Type B pancreatic cell (in vitro differentiated cells): ENCODE measurements around the gene RAB7A. TPM values are rescaled to one million over a fixed set of nuclear protein-coding genes. Genes with fewer than 3 reads are reported as not detected.

Source experiments
- DNase-seq: peaks from one replicate; pipeline ENCODE4 v3.0.0; 2021; ENCODE audit warnings: mixed read lengths; ENCODE audit not compliant: unreplicated experiment; ENCODE audit errors: extremely low spot score
- H3K27ac Mint-ChIP-seq: 2 replicates; pipeline ENCODE4 v1.8.0; 2021; ENCODE audit warnings: mild to moderate bottlenecking, mixed read lengths
- H3K27me3 Mint-ChIP-seq: 2 replicates; pipeline ENCODE4 v1.8.0; 2021; ENCODE audit warnings: mixed read lengths
- H3K36me3 Mint-ChIP-seq: 2 replicates; pipeline ENCODE4 v1.8.0; 2021; ENCODE audit warnings: mixed read lengths
- H3K4me1 Mint-ChIP-seq: one replicate; pipeline ENCODE4 v1.8.0; 2021; ENCODE audit warnings: mixed read lengths; ENCODE audit not compliant: unreplicated experiment
- H3K4me3 Mint-ChIP-seq: 2 replicates; pipeline ENCODE4 v1.8.0; 2021; ENCODE audit warnings: mild to moderate bottlenecking, mixed read lengths
- H3K9me3 Mint-ChIP-seq: 2 replicates; pipeline ENCODE4 v1.8.0; 2021; ENCODE audit warnings: mixed read lengths
- total RNA-seq: library from RNA; stranded (reverse); gene quantifications from 2 replicates; pipeline ENCODE4 v1.2.1, GENCODE V29; 2021; ENCODE audit warnings: low replicate concordance
- TF ChIP-seq, protein P1 (sequence below): fragments of 200-600 bp; sonication (generic); conservative IDR thresholded peaks from 2 replicates; pipeline ENCODE4 v1.5.0; 2021; ENCODE audit warnings: antibody characterized with exemption, mild to moderate bottlenecking

RAB7A gene
- total RNA-seq, 1 donor from 2014 or later = 157 TPM

DNA sequence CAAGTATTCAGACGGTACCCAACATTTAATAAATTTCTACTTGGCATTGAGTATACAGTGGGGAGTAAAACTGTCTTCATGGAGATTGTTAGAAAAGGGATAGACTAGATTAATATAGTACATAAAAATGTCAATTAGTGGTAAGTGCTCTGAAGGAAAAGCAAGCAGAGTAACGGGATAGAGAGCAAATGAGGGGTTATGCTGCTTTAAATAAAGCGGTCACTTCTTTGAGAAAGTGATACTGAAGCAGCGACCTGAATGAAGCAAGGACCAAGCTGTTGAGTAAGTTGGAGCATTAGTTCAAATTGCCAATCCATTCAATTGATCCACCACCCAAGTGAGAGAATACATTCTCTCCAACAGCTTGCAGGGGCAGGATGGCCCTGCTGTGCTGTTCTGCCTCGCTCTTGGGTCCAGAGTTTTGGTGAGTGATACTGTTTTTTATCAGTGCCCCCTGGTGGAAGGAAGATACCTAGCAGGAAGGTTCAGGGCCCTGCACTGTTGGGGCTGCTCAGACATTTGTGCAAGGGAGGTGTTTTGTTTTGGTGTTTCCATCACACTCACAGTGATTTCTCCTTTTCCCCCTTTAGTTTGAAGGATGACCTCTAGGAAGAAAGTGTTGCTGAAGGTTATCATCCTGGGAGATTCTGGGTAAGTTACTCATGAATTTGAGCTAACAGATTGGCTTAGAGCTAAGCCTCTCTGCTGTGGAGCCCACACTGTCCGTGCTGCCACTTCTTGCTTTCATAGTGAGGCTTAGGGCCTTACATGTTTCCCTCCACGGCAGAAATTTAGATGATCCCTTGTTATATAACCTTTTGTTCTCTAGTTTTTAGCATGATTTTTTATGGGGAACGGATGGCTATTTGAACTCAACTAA is 69.0 kb downstream of the RAB7A start:
- Mint-ChIP-seq H3K36me3 (peaks cover 24% of the 10 kb centered on the region), H3K4me3 (no peak overlapping the region), H3K9me3 (no peaks in the 10 kb centered on the region), H3K4me1 (peaks cover 33% of the 10 kb centered on the region), H3K27ac (peak overlapping the region; percentile 9), H3K27me3 (no peaks in the 10 kb centered on the region)
- TF ChIP-seq, protein P1, sequence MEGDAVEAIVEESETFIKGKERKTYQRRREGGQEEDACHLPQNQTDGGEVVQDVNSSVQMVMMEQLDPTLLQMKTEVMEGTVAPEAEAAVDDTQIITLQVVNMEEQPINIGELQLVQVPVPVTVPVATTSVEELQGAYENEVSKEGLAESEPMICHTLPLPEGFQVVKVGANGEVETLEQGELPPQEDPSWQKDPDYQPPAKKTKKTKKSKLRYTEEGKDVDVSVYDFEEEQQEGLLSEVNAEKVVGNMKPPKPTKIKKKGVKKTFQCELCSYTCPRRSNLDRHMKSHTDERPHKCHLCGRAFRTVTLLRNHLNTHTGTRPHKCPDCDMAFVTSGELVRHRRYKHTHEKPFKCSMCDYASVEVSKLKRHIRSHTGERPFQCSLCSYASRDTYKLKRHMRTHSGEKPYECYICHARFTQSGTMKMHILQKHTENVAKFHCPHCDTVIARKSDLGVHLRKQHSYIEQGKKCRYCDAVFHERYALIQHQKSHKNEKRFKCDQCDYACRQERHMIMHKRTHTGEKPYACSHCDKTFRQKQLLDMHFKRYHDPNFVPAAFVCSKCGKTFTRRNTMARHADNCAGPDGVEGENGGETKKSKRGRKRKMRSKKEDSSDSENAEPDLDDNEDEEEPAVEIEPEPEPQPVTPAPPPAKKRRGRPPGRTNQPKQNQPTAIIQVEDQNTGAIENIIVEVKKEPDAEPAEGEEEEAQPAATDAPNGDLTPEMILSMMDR = peak; percentile 86
- DNase-seq = no peak

- H3K9me3 Mint-ChIP-seq = no peaks in the 10 kb centered on the region
- H3K4me1 Mint-ChIP-seq = peaks cover 14% of the 10 kb centered on the region
- peaks cover 31% of the 10 kb centered on the region for H3K36me3 Mint-ChIP-seq
- H3K27me3 Mint-ChIP-seq = no peaks in the 10 kb centered on the region
- no peak for DNase-seq
- H3K27ac Mint-ChIP-seq = no peak overlapping the region
- no peak overlapping the region for H3K4me3 Mint-ChIP-seq
- TF ChIP-seq, protein P1 = no peak
Observed at GRCh38 chr3:128799653-128800052, 73.7 kb downstream of the RAB7A start.

DNA sequence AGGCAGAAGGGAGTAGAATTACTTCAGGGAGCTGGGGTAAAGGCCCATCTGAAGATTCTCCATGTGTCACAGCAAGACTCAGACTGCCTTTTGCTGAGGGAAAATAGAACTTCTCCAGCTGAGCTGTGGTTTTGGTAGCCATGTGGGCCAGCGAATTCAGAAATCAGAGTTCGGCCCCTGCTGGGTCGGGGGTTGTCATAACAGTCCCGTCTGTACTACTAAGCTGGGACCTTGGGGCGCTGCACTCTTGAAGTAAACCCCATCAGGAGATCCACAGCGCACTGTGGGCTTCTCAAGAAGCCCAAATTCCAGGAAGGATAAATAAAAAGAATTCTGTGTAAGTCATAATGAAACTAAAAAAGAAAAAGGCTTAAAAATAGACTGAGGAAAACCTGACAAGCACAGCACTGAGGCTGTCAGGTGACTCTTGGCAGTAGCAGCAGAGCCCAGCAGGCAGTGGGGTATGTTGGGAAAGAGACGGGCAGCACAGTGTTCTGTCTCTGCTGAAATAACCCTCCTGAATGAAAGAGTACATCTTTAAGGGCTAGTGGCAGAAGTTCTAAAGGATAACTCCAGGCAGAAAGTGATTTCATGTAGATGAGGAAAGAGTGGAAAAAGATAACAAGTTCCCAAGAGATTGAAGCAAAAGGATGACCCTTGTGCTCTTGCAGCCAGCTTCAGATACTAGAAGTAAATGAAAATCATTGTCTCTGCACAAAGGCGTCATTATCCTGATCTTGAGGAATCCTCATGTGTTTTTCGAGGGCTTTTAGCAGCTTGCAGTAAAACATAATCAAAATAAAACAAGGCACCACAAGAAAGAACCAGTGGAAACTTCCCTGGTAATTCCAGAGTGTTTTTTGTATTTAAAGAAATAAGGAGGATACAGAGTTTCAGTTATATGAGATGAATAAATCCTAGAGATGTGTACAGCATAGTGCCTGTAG is 74.5 kb downstream of the RAB7A start:
- TF ChIP-seq, protein P1 = no peak
- Mint-ChIP-seq H3K4me1 (peaks cover 8% of the 10 kb centered on the region), H3K27me3 (no peaks in the 10 kb centered on the region), H3K4me3 (no peak overlapping the region), H3K9me3 (no peaks in the 10 kb centered on the region), H3K36me3 (peaks cover 26% of the 10 kb centered on the region), H3K27ac (no peak overlapping the region)
- DNase-seq = no peak

GRCh38 chr3:128801779-128802380 is 75.9 kb downstream of the RAB7A start:
- TF ChIP-seq, protein P1 = no peak
- peaks cover 8% of the 10 kb centered on the region for H3K4me1 Mint-ChIP-seq
- H3K36me3 Mint-ChIP-seq = peaks cover 26% of the 10 kb centered on the region
- no peak for DNase-seq
- no peak overlapping the region for H3K27ac Mint-ChIP-seq
- H3K4me3 Mint-ChIP-seq = no peak overlapping the region
- no peaks in the 10 kb centered on the region for H3K27me3 Mint-ChIP-seq
- H3K9me3 Mint-ChIP-seq = no peaks in the 10 kb centered on the region

- H3K27ac Mint-ChIP-seq = peak overlapping the region; percentile 11
- H3K4me1 Mint-ChIP-seq = peaks cover 8% of the 10 kb centered on the region
- H3K27me3 Mint-ChIP-seq = no peaks in the 10 kb centered on the region
- TF ChIP-seq, protein P1 = no peak
- H3K4me3 Mint-ChIP-seq = no peak overlapping the region
- peaks cover 25% of the 10 kb centered on the region for H3K36me3 Mint-ChIP-seq
- no peaks in the 10 kb centered on the region for H3K9me3 Mint-ChIP-seq
- DNase-seq = no peak
Observed at GRCh38 chr3:128803307-128803706, 77.3 kb downstream of the RAB7A start.
